Loucy (cell line): ENCODE measurements around the gene MCC.

ENCODE experiments used
- H2AFZ ChIP-seq: fragments of 200-600 bp; sonication (generic); 2 replicates; pipeline ENCODE4 v1.6.0; 2016; ENCODE audit warnings: antibody characterized with exemption, mild to moderate bottlenecking, low read length, moderate library complexity
- H3F3A ChIP-seq: fragments of 200-600 bp; 2 replicates; pipeline ENCODE4 v1.6.0; 2016; ENCODE audit warnings: antibody characterized with exemption, low read depth, mild to moderate bottlenecking
- H3K27me3 ChIP-seq: fragments of 200-600 bp; sonication (generic); 2 replicates; pipeline ENCODE4 v1.6.1; 2014; ENCODE audit warnings: low read length, mild to moderate bottlenecking; ENCODE audit not compliant: insufficient read depth, poor library complexity, severe bottlenecking
- H3K36me3 ChIP-seq: fragments of 200-600 bp; sonication (generic); 2 replicates; pipeline ENCODE4 v1.6.1; 2016; ENCODE audit warnings: low read length; ENCODE audit not compliant: insufficient read depth
- H3K4me1 ChIP-seq: fragments of 200-600 bp; sonication (generic); 2 replicates; pipeline ENCODE4 v1.5.1; 2014; ENCODE audit warnings: low read length, mild to moderate bottlenecking; ENCODE audit not compliant: insufficient read depth, poor library complexity, severe bottlenecking
- H3K4me2 ChIP-seq: fragments of 200-600 bp; sonication (generic); 2 replicates; pipeline ENCODE4 v1.6.0; 2014; ENCODE audit warnings: antibody characterized with exemption, low read length, low read depth, mild to moderate bottlenecking; ENCODE audit not compliant: poor library complexity, severe bottlenecking
- H3K4me3 ChIP-seq: fragments of 200-600 bp; sonication (generic); 2 replicates; pipeline ENCODE4 v1.5.1; 2014; ENCODE audit warnings: low read length, mild to moderate bottlenecking, mixed read lengths; ENCODE audit not compliant: poor library complexity, severe bottlenecking
- H3K79me2 ChIP-seq: fragments of 200-600 bp; sonication (generic); 2 replicates; pipeline ENCODE4 v1.6.1; 2014; ENCODE audit warnings: low read length; ENCODE audit not compliant: insufficient read depth
- H3K9ac ChIP-seq: fragments of 200-600 bp; sonication (generic); 2 replicates; pipeline ENCODE4 v1.6.0; 2014; ENCODE audit warnings: mild to moderate bottlenecking, low read depth, low read length, moderate library complexity; ENCODE audit not compliant: poor library complexity, severe bottlenecking
- H3K9me2 ChIP-seq: fragments of 200-600 bp; sonication (generic); replicated peaks from 2 replicates; pipeline ENCODE4 v1.6.1; 2016; ENCODE audit warnings: low read depth, low read length, mixed read lengths
- H3K9me3 ChIP-seq: fragments of 200-600 bp; sonication (generic); 2 replicates; pipeline ENCODE4 v1.6.1; 2014; ENCODE audit warnings: mild to moderate bottlenecking, antibody characterized with exemption, low read length, low read depth; ENCODE audit not compliant: insufficient read depth
- H4K20me1 ChIP-seq: fragments of 200-600 bp; sonication (generic); 2 replicates; pipeline ENCODE4 v1.6.0; 2014; ENCODE audit warnings: antibody characterized with exemption, low read length, mild to moderate bottlenecking; ENCODE audit not compliant: insufficient read depth, poor library complexity, severe bottlenecking
- CTCF ChIP-seq: fragments of 200-600 bp; sonication (generic); conservative IDR thresholded peaks from 2 replicates; pipeline ENCODE4 v1.5.1; 2014; ENCODE audit warnings: mild to moderate bottlenecking, antibody characterized with exemption, low read length
- EZH2phosphoT487 ChIP-seq: fragments of 200-600 bp; IDR thresholded peaks from 2 replicates; pipeline ENCODE4 v1.6.1; 2018; ENCODE audit warnings: antibody characterized with exemption, mild to moderate bottlenecking, moderate library complexity, borderline replicate concordance

Gene MCC

GRCh38 chr5:113266913-113267227 lies 221.4 kb downstream of the MCC start:
- Histone ChIP-seq H3K36me3 (no peaks in the 10 kb centered on the region), H2AFZ (no peak overlapping the region), H3K9me3 (no peaks in the 10 kb centered on the region), H3F3A (0 out of 2 replicates have a peak, but pooled peaks cover 3% of the 10 kb centered on the region), H3K79me2 (0 out of 2 replicates have a peak, but pooled peaks cover 5% of the 10 kb centered on the region), H3K4me3 (no peak overlapping the region), H3K4me2 (no peak overlapping the region), H3K4me1 (peaks cover 30% of the 10 kb centered on the region), H3K9ac (no peak overlapping the region), H4K20me1 (no peaks in the 10 kb centered on the region), H3K9me2 (no peaks in the 10 kb centered on the region), H3K27me3 (no peaks in the 10 kb centered on the region)
- TF ChIP-seq CTCF (no peak), EZH2phosphoT487 (no peak)

DNA sequence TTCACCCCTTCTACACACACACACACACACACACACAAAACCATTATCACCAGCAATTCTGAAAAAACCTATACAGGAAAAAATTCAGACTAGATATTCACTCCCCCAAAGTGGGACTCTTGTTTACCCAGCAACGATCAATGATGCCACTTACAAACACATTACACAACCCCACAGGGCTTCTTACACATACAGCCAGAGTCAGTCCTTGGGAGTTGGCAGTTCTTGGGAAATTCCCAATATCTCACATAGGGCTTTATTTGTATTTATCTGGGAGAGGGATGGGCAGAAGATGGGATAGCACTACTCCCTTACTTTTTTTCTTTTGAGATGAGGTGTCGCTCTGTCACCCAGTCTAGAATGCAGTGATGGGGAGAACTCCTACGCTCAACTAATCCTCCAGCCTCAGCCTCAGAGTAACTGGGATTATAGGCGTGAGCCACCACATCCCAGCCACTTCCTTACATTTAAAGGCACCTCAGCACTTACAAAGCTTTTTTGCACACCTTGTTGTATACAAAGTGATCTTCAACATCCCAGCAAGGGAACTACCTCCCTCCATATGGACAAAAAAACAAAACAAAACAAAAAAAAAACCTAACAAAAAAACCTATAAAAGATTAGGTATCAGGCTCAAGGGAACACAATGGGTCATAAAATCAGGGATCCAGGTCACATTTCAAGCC lies 221.9 kb downstream of the MCC start:
- H3K9me2 ChIP-seq, result no peaks in the 10 kb centered on the region
- no peaks in the 10 kb centered on the region for H3K9me3 ChIP-seq
- H3F3A ChIP-seq, result 0 out of 2 replicates have a peak, but pooled peaks cover 3% of the 10 kb centered on the region
- H4K20me1 ChIP-seq, result no peaks in the 10 kb centered on the region
- no peak overlapping the region for H3K4me3 ChIP-seq
- H3K79me2 ChIP-seq, result 0 out of 2 replicates have a peak, but pooled peaks cover 5% of the 10 kb centered on the region
- H2AFZ ChIP-seq, result no peak overlapping the region
- H3K9ac ChIP-seq, result no peak overlapping the region
- H3K27me3 ChIP-seq, result no peaks in the 10 kb centered on the region
- no peak overlapping the region for H3K4me2 ChIP-seq
- no peak for TF ChIP-seq CTCF
- no peak for TF ChIP-seq EZH2phosphoT487
- H3K4me1 ChIP-seq, result peaks cover 27% of the 10 kb centered on the region
- H3K36me3 ChIP-seq, result no peaks in the 10 kb centered on the region

- no peak overlapping the region for H2AFZ ChIP-seq
- no peaks in the 10 kb centered on the region for H3K27me3 ChIP-seq
Observed at GRCh38 chr5:113265190-113265589, 223.1 kb downstream of the MCC start.

More at GRCh38 chr5:113265190-113265589, 223.1 kb downstream of the MCC start:
- no peaks in the 10 kb centered on the region for H3K36me3 ChIP-seq
- 0 out of 2 replicates have a peak, but pooled peaks cover 5% of the 10 kb centered on the region for H3K79me2 ChIP-seq
- no peak for TF ChIP-seq CTCF
- TF ChIP-seq EZH2phosphoT487, result no peak
- 0 out of 2 replicates have a peak, but pooled peaks cover 3% of the 10 kb centered on the region for H3F3A ChIP-seq
- H3K4me3 ChIP-seq, result no peak overlapping the region
- H3K9me2 ChIP-seq, result no peaks in the 10 kb centered on the region
- H4K20me1 ChIP-seq, result no peaks in the 10 kb centered on the region
- no peak overlapping the region for H3K9ac ChIP-seq
- peaks cover 22% of the 10 kb centered on the region for H3K4me1 ChIP-seq
- H3K9me3 ChIP-seq, result no peaks in the 10 kb centered on the region
- no peak overlapping the region for H3K4me2 ChIP-seq
